Measurements from ENCODE around the gene UGT1A7.
"Not testable (repeated sequence)": the region's sequence is repeated elsewhere in the genome, so short reads cannot be mapped to it uniquely, and the experiment has no call there.

Gene UGT1A7

DNA sequence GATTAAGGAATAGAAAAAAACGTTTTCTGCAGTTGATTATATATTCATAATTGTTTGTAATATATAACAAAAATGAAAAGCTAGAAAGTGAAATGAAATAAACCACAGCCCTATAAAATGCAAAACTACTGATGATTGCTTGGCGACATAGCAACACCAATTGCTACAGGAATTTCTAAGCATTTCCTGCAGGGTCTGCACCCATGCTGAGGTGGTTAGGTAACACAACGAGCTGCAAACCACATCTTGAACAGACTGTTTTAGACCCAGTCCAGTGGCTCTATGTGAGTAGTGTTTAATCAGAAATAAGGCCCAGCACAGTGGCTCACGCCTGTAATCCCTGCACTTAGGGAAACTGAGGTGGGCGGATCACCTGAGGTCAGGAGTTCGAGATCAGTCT is 27.2 kb upstream of the UGT1A7 start:
- no peaks in the 10 kb centered on the region for H3K27me3 ChIP-seq (ENCODE audit: insufficient read depth, low read length, poor library complexity, severe bottlenecking)
- H3K79me2 ChIP-seq (ENCODE audit: insufficient read depth, low read length): no peaks in the 10 kb centered on the region
- no peak overlapping the region for H2AFZ ChIP-seq (ENCODE audit: low read length)
- no peaks in the 10 kb centered on the region for H3K36me3 ChIP-seq (ENCODE audit: insufficient read depth, low read length)
- H3K9me3 ChIP-seq (ENCODE audit: insufficient read depth, low read depth, low read length): no peaks in the 10 kb centered on the region
- TF ChIP-seq, protein P1, sequence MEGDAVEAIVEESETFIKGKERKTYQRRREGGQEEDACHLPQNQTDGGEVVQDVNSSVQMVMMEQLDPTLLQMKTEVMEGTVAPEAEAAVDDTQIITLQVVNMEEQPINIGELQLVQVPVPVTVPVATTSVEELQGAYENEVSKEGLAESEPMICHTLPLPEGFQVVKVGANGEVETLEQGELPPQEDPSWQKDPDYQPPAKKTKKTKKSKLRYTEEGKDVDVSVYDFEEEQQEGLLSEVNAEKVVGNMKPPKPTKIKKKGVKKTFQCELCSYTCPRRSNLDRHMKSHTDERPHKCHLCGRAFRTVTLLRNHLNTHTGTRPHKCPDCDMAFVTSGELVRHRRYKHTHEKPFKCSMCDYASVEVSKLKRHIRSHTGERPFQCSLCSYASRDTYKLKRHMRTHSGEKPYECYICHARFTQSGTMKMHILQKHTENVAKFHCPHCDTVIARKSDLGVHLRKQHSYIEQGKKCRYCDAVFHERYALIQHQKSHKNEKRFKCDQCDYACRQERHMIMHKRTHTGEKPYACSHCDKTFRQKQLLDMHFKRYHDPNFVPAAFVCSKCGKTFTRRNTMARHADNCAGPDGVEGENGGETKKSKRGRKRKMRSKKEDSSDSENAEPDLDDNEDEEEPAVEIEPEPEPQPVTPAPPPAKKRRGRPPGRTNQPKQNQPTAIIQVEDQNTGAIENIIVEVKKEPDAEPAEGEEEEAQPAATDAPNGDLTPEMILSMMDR (conservative IDR thresholded peaks at IDR 0.05; ENCODE audit: low read length): no peak
- TF ChIP-seq EZH2phosphoT487 (IDR thresholded peaks at IDR 0.05; ENCODE audit: borderline replicate concordance): no peak
- no peak overlapping the region for H3K9ac ChIP-seq (ENCODE audit: low read depth, low read length, poor library complexity, severe bottlenecking)
- H3K4me2 ChIP-seq (ENCODE audit: low read depth, low read length, poor library complexity, severe bottlenecking): peak overlapping the region; percentile 37
- peaks cover 6% of the 10 kb centered on the region for H3K4me1 ChIP-seq (ENCODE audit: insufficient read depth, low read length, poor library complexity, severe bottlenecking)
- H4K20me1 ChIP-seq (ENCODE audit: insufficient read depth, low read length, poor library complexity, severe bottlenecking): no peaks in the 10 kb centered on the region
- H3F3A ChIP-seq (ENCODE audit: low read depth): no peaks in the 10 kb centered on the region
- no peaks in the 10 kb centered on the region for H3K9me2 ChIP-seq (replicated peaks; ENCODE audit: low read depth, low read length)
- H3K4me3 ChIP-seq (ENCODE audit: low read length, poor library complexity, severe bottlenecking): no peak overlapping the region

DNA sequence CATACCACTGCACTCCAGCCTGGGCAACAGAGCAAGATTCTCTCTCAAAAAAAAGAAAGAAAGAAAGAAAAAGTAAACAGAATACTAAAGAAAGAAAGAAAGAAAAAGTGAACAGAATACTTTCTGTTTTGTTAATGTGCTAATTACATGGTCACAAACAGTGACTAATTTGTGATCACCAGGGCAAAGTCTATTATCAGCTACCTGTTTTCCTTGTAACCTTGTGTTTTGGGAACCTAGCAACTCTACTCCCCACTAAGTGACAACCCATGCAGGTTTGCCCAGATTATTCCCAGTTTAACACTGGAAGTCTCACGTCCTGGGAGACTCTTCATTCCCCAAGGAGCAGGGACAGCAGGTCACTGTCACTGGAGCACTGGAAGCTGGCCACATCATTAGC is 26.7 kb upstream of the UGT1A7 start:
- no peaks in the 10 kb centered on the region for H3K79me2 ChIP-seq (ENCODE audit: insufficient read depth, low read length)
- no peak overlapping the region for H3K4me2 ChIP-seq (ENCODE audit: low read depth, low read length, poor library complexity, severe bottlenecking)
- H3F3A ChIP-seq (ENCODE audit: low read depth): no peaks in the 10 kb centered on the region
- no peaks in the 10 kb centered on the region for H3K9me2 ChIP-seq (replicated peaks; ENCODE audit: low read depth, low read length)
- no peaks in the 10 kb centered on the region for H3K27me3 ChIP-seq (ENCODE audit: insufficient read depth, low read length, poor library complexity, severe bottlenecking)
- H3K36me3 ChIP-seq (ENCODE audit: insufficient read depth, low read length): no peaks in the 10 kb centered on the region
- H3K9ac ChIP-seq (ENCODE audit: low read depth, low read length, poor library complexity, severe bottlenecking): no peak overlapping the region
- H3K9me3 ChIP-seq (ENCODE audit: insufficient read depth, low read depth, low read length): no peaks in the 10 kb centered on the region
- peaks cover 6% of the 10 kb centered on the region for H3K4me1 ChIP-seq (ENCODE audit: insufficient read depth, low read length, poor library complexity, severe bottlenecking)
- no peak for TF ChIP-seq EZH2phosphoT487 (IDR thresholded peaks at IDR 0.05; ENCODE audit: borderline replicate concordance)
- TF ChIP-seq, protein P1 (conservative IDR thresholded peaks at IDR 0.05; ENCODE audit: low read length): no peak
- H3K4me3 ChIP-seq (ENCODE audit: low read length, poor library complexity, severe bottlenecking): no peak overlapping the region
- H4K20me1 ChIP-seq (ENCODE audit: insufficient read depth, low read length, poor library complexity, severe bottlenecking): no peaks in the 10 kb centered on the region
- H2AFZ ChIP-seq (ENCODE audit: low read length): no peak overlapping the region

DNA sequence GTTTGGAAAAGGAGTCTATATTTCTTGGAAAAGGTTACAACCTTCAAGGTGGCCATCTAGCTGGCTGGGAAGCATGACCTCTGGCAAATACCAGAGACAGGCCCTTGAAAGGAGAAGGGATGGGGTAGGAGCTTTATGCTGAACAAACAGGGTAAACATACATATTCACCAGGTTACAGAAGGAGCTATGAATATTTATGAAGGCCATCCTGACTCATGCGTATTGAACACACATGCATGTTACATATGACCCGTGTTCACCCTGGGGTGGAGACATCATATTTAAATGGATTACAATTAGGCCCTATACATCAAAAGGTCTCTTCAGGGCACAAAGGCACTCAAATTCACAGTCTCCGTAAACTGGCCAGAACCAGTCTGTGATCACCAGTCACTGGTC is 25.8 kb upstream of the UGT1A7 start:
- H3K79me2 ChIP-seq (ENCODE audit: insufficient read depth, low read length); H3K27me3 ChIP-seq (ENCODE audit: insufficient read depth, low read length, poor library complexity, severe bottlenecking); H3K9ac ChIP-seq (ENCODE audit: low read depth, low read length, poor library complexity, severe bottlenecking); H3K4me3 ChIP-seq (ENCODE audit: low read length, poor library complexity, severe bottlenecking); H3K9me2 ChIP-seq (replicated peaks; ENCODE audit: low read depth, low read length); H3F3A ChIP-seq (ENCODE audit: low read depth); H4K20me1 ChIP-seq (ENCODE audit: insufficient read depth, low read length, poor library complexity, severe bottlenecking); H3K36me3 ChIP-seq (ENCODE audit: insufficient read depth, low read length); H3K4me1 ChIP-seq (ENCODE audit: insufficient read depth, low read length, poor library complexity, severe bottlenecking); H3K9me3 ChIP-seq (ENCODE audit: insufficient read depth, low read depth, low read length); H3K4me2 ChIP-seq (ENCODE audit: low read depth, low read length, poor library complexity, severe bottlenecking); H2AFZ ChIP-seq (ENCODE audit: low read length): not testable (repeated sequence)

DNA sequence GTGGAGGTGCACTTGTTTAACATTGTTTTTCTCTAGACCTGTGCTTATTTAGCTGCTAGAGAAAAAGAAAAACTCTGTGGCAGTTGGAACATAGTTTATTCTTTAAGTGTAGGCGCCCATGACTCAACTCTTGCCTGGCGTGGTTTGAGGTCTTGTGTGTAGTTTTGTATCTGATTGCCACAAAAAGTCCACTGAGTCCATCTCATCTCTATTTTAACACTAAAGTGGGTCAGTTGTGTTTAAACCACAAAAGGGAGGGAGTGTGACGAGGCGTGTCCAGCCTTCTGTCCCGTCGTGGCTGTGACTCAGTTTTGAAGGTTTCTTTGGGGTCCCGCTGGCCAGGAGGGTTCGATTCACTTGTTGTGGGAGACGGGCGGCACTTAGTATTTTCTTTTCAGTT is 25.3 kb upstream of the UGT1A7 start:
- TF ChIP-seq EZH2phosphoT487 (IDR thresholded peaks at IDR 0.05; ENCODE audit: borderline replicate concordance): no peak
- TF ChIP-seq, protein P1 (conservative IDR thresholded peaks at IDR 0.05; ENCODE audit: low read length): no peak
- no peaks in the 10 kb centered on the region for H3K27me3 ChIP-seq (ENCODE audit: insufficient read depth, low read length, poor library complexity, severe bottlenecking)
- no peaks in the 10 kb centered on the region for H3K9me3 ChIP-seq (ENCODE audit: insufficient read depth, low read depth, low read length)
- no peaks in the 10 kb centered on the region for H3F3A ChIP-seq (ENCODE audit: low read depth)
- H3K9me2 ChIP-seq (replicated peaks; ENCODE audit: low read depth, low read length): no peaks in the 10 kb centered on the region
- no peak overlapping the region for H3K4me3 ChIP-seq (ENCODE audit: low read length, poor library complexity, severe bottlenecking)
- no peak overlapping the region for H2AFZ ChIP-seq (ENCODE audit: low read length)
- H4K20me1 ChIP-seq (ENCODE audit: insufficient read depth, low read length, poor library complexity, severe bottlenecking): no peaks in the 10 kb centered on the region
- no peak overlapping the region for H3K9ac ChIP-seq (ENCODE audit: low read depth, low read length, poor library complexity, severe bottlenecking)
- no peaks in the 10 kb centered on the region for H3K36me3 ChIP-seq (ENCODE audit: insufficient read depth, low read length)
- no peaks in the 10 kb centered on the region for H3K79me2 ChIP-seq (ENCODE audit: insufficient read depth, low read length)
- no peak overlapping the region for H3K4me2 ChIP-seq (ENCODE audit: low read depth, low read length, poor library complexity, severe bottlenecking)
- peaks cover 6% of the 10 kb centered on the region for H3K4me1 ChIP-seq (ENCODE audit: insufficient read depth, low read length, poor library complexity, severe bottlenecking)

Data from Loucy (cell line).